GM19193 (cell line): ENCODE data around the gene TENM3.
"Not testable (repeated sequence)": the region's sequence is repeated elsewhere in the genome, so short reads cannot be mapped to it uniquely, and the experiment has no call there.

Experiments used
- POLR2A ChIP-seq: IDR thresholded peaks from 4 replicates; pipeline ENCODE4 v1.6.1; 2011; ENCODE audit not compliant: insufficient read depth, insufficient read length; ENCODE audit errors: extremely low read depth

The TENM3 gene

DNA sequence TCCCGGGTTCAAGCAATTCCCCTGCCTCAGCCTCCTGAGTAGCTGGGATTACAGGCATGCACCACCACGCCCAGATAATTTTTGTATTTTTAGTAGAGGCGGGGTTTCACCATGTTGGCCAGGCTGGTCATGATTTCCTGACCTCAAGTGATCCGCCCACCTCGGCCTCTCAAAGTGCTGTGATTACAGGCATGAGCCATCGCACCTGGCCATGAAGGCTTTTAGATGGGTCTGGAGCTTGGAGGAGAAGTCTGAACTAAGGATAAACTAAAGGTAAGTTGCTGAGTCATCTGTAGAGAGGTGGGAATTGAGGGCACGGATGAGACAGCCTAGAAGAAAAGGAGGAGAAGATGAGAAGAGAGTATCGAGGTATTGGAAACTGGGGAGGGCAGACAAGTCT, at the start of gene TENM3:
Gene TENM3, plus strand, starts transcription at position 199 of the 400 bp plus-strand sequence. CDS start 80,619 bp downstream, outside the sequence.
- TF ChIP-seq POLR2A, result not testable (repeated sequence)

GRCh38 chr4:182194091-182194824, 48.9 kb upstream of the TENM3 start:
- TF ChIP-seq POLR2A, result no peak

- no peak for TF ChIP-seq POLR2A
These were observed 45.6 kb upstream of the TENM3 start for GRCh38 chr4:182197611-182198010.

DNA sequence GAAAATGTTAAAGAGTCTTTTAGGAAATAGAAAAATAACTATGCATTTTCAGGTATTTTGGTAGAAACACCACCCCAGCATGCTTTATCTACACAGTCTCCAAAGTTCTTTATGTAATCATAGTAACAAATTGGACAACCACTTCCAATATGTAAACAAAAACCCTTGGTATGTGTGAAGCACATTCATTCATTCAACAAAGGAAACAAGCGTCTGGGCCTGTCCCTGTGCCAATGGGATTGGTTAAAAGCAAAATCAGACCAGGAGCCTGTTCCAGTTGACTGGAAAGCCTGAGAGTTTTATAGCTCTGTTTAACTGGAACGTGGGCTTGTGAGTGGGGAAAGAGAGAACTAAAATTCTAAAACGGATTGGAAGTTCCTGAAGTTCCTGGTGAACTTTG, 41.3 kb upstream of the TENM3 start:
- no peak for TF ChIP-seq POLR2A

GRCh38 chr4:182202650-182203049, 40.6 kb upstream of the TENM3 start:
- no peak for TF ChIP-seq POLR2A

- no peak for TF ChIP-seq POLR2A
These were observed 39.3 kb upstream of the TENM3 start for GRCh38 chr4:182203872-182204411.

GRCh38 chr4:182205306-182205705, 37.9 kb upstream of the TENM3 start:
- no peak for TF ChIP-seq POLR2A

DNA sequence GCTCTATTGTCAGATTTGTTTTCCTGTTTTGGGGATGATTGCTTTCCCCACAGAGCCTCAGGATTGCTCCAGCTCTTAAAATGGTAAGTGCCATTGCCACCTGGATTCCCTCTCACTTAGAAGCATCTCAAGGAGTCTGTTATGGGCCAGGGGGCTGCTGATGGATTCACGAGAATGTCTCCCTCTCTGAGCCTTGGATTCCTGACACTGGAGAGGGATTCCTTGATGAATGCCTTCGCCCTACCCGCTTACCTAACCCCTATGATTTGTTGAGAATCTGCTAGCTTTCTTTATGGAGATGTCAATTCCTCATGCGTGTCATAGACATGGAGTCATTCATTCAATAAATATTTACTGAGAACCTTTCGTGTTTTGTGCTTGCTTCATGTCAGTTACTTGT, 36.9 kb upstream of the TENM3 start:
- TF ChIP-seq POLR2A, result no peak

GRCh38 chr4:182206916-182207315, 36.3 kb upstream of the TENM3 start:
- TF ChIP-seq POLR2A, result no peak

DNA sequence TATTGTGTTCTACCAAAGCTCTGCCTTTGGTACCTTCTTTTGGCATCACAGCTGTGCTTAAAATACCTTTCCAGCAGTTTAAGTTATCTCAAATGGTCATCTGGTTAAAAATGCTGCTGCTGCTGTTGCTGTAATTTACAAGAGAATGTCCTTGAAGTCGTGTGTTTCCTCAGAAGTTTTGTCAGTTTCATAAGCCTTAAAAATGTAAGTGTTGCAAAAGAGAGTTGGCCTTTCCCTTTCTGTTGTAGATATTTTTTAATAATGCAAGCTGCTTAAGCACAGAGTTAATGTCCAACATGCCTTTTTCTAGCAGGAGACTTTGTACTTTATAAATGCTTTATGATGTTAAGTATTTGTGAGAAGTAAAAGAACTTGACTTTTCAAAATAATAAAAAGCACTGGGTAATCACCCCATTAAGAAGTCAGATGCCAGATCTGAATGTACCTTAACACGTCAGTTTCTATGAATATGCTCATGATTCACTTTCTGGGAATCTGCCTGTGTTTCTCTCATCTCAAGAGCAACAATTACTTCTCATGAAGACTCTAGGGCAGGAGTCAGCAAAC, 35.3 kb upstream of the TENM3 start:
- TF ChIP-seq POLR2A, result no peak

DNA sequence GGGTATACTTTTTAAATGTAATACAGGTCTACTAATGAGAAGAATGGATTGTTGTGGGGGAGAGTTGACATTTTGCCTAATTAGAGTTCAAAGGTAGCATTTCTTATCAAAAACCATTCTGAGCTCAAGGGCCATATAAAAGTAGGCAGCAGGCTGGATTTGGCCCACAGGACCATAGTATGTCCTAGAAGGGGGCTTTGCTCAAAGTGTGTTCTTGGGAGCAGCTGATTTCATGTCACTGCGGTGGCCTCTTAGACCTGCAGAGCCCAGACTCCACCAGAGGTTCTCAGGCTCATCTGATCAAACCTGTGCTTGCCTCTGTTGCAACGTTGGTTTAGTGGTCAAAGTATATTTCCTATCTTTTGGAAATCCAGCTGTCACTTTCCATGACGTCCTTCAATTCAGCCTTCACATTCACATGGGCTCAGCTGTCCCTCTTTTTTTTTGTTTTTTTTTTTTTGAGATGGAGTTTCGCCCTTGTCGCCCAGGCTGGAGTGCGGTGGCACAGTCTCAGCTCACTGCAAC, 34.6 kb upstream of the TENM3 start:
- TF ChIP-seq POLR2A, result no peak

DNA sequence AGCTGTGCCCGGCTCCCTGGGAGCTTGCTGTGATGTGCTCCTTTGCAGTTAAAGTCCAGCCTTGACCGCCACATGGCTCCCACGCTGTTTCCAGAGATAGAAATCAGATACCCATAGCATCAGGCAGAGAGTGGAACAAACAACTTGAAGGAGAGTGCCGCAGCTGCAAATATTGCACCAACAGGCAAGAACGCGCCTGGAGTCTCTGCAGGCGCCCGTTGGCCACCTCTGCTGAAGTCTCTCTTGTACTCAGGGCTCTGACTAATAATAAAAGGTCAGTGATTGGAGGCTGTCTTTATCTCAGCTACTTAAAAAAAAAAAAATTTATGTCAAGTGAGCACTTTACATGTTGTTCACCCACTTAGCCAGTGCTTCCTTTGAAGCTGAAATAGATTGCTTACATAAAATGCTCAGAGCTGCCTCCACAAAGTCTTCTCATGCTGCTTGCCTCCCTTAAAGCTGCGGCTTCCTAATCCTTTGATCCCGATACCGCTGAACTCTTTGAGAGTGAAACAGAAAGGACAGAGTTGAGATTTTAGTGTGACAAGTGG, 30.9 kb upstream of the TENM3 start:
- no peak for TF ChIP-seq POLR2A

- TF ChIP-seq POLR2A, result no peak
These were observed 30.2 kb upstream of the TENM3 start for GRCh38 chr4:182213004-182213403.

GRCh38 chr4:182215148-182215547, 28.1 kb upstream of the TENM3 start:
- TF ChIP-seq POLR2A, result no peak

DNA sequence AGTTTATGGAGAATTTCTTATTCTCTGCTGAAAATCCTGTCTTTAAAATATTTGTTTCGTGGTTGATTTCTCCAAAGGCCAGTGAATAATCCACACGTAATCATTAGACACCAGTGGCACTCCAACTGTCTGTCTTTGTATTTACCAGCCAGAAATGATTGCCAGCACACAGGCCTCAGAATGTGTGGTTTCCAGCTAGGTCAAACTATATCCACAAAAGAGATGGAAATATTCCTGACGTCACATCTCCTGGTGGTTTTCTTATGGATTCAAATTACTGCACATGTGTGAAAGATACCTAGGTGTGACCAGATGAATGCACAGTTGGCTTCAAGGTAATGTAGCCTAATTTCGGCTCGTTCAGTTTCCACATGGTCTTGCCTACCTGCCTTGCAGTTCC, 27.2 kb upstream of the TENM3 start:
- TF ChIP-seq POLR2A, result no peak
